ENCODE results near the gene NEFH. TPM values are rescaled to one million over a fixed set of nuclear protein-coding genes. Genes with fewer than 3 reads are reported as not detected.

The NEFH gene
- total and polyA plus RNA-seq, 2 donors from 2014 or later = 0.60 to 1.7 TPM

GRCh38 chr22:29464581-29464980 lies 15.4 kb upstream of the NEFH start:
- Histone ChIP-seq H3K36me3 (ENCODE audit: control insufficient read depth in 2 of 3, insufficient read depth in 3 of 3, low read length in 3 of 3) (no peaks in the 10 kb centered on the region), H3K9me3 (ENCODE audit: control insufficient read depth in 2 of 3, insufficient read depth in 1 of 3, low read length in 3 of 3) (no peaks in the 10 kb centered on the region), H3K27ac (ENCODE audit: low read depth in 2 of 2, low read length in 2 of 2) (no peak overlapping the region), H3K4me1 (ENCODE audit: control insufficient read depth in 2 of 3, insufficient read depth in 2 of 3, low read depth in 1 of 3, low read length in 3 of 3) (no peaks in the 10 kb centered on the region), H3K9ac (ENCODE audit: low read length in 3 of 3) (no peak overlapping the region), H3K27me3 (ENCODE audit: control insufficient read depth, insufficient read depth, low read length) (peaks cover 1% of the 10 kb centered on the region), H3K4me3 (ENCODE audit: low read length in 3 of 3) (no peak overlapping the region)
- no peak for DNase-seq
- TF ChIP-seq, protein P1, sequence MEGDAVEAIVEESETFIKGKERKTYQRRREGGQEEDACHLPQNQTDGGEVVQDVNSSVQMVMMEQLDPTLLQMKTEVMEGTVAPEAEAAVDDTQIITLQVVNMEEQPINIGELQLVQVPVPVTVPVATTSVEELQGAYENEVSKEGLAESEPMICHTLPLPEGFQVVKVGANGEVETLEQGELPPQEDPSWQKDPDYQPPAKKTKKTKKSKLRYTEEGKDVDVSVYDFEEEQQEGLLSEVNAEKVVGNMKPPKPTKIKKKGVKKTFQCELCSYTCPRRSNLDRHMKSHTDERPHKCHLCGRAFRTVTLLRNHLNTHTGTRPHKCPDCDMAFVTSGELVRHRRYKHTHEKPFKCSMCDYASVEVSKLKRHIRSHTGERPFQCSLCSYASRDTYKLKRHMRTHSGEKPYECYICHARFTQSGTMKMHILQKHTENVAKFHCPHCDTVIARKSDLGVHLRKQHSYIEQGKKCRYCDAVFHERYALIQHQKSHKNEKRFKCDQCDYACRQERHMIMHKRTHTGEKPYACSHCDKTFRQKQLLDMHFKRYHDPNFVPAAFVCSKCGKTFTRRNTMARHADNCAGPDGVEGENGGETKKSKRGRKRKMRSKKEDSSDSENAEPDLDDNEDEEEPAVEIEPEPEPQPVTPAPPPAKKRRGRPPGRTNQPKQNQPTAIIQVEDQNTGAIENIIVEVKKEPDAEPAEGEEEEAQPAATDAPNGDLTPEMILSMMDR (IDR thresholded peaks at IDR 0.05; ENCODE audit: borderline replicate concordance, extremely low read depth, insufficient read depth) = no peak
- intact Hi-C loops (cut with DNase I) = no loop called here
- FAIRE-seq = no peak

DNA sequence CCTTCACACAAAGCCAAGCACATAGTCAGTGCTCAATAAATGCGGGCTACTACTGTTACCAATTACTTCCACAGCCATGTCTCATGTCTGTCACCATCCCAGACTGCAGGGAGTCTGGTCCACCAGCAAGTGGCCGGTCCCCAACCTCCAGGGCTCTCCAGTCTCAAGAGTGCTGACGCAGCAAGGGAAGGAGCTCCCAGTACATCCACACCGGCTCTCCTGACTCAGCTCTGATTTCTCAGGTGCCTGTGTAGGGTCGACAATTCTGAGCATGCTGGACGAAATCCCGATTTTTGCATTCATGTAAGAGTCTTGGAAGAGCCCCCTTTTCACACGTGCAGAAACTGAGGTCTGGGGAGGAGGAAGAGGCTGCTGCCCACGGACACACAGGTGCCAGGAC lies 10.3 kb upstream of the NEFH start:
- H3K9ac ChIP-seq (ENCODE audit: low read length in 3 of 3) = no peak overlapping the region
- H3K27ac ChIP-seq (ENCODE audit: low read depth in 2 of 2, low read length in 2 of 2) = no peak overlapping the region
- no peaks in the 10 kb centered on the region for H3K4me1 ChIP-seq (ENCODE audit: control insufficient read depth in 2 of 3, insufficient read depth in 2 of 3, low read depth in 1 of 3, low read length in 3 of 3)
- TF ChIP-seq, protein P1 (IDR thresholded peaks at IDR 0.05; ENCODE audit: borderline replicate concordance, extremely low read depth, insufficient read depth) = no peak
- no peaks in the 10 kb centered on the region for H3K9me3 ChIP-seq (ENCODE audit: control insufficient read depth in 2 of 3, insufficient read depth in 1 of 3, low read length in 3 of 3)
- peak overlapping the region in 1 of 3 donors; percentile 32 for H3K4me3 ChIP-seq (ENCODE audit: low read length in 3 of 3)
- no peaks in the 10 kb centered on the region for H3K36me3 ChIP-seq (ENCODE audit: control insufficient read depth in 2 of 3, insufficient read depth in 3 of 3, low read length in 3 of 3)
- intact Hi-C loops (cut with DNase I) = no loop called here
- DNase-seq (peak in 2 of 5 donors; percentile 26 to 27), FAIRE-seq (no peak)
- H3K27me3 ChIP-seq (ENCODE audit: control insufficient read depth, insufficient read depth, low read length) = peaks cover 2% of the 10 kb centered on the region

- Histone ChIP-seq H3K36me3 (ENCODE audit: control insufficient read depth in 2 of 3, insufficient read depth in 3 of 3, low read length in 3 of 3) (no peaks in the 10 kb centered on the region), H3K4me3 (ENCODE audit: low read length in 3 of 3) (peak overlapping the region in 2 of 3 donors; percentile 17 to 32), H3K9me3 (ENCODE audit: control insufficient read depth in 2 of 3, insufficient read depth in 1 of 3, low read length in 3 of 3) (no peaks in the 10 kb centered on the region), H3K27ac (ENCODE audit: low read depth in 2 of 2, low read length in 2 of 2) (no peak overlapping the region), H3K27me3 (ENCODE audit: control insufficient read depth, insufficient read depth, low read length) (peaks cover 2% of the 10 kb centered on the region), H3K4me1 (ENCODE audit: control insufficient read depth in 2 of 3, insufficient read depth in 2 of 3, low read depth in 1 of 3, low read length in 3 of 3) (no peaks in the 10 kb centered on the region), H3K9ac (ENCODE audit: low read length in 3 of 3) (no peak overlapping the region)
- TF ChIP-seq, protein P1 (IDR thresholded peaks at IDR 0.05; ENCODE audit: borderline replicate concordance, extremely low read depth, insufficient read depth) = peak; percentile 77
- no peak for FAIRE-seq
- DNase-seq = peak; percentile 80 to 89 (median 85)
- intact Hi-C loops (cut with DNase I) = no loop called here
Observed at GRCh38 chr22:29470159-29470855, 9.7 kb upstream of the NEFH start.
